Sciatic nerve (tissue), 2 donors: ENCODE data around the gene UBE2L5. TPM values are rescaled to one million over a fixed set of nuclear protein-coding genes. Genes with fewer than 3 reads are reported as not detected.

Experiments used
- ATAC-seq: fragments of 200-7000 bp; cut with Tn5 transposase; one replicate; pipeline ENCODE4 v1.9.1; 2020; ENCODE audit warnings: mild to moderate bottlenecking, moderate library complexity
- DNase-seq: peaks from one replicate; pipeline ENCODE4 v3.0.0-alpha.2; 2020; ENCODE audit warnings: low spot score
- intact Hi-C: fragments of 100-400 bp; cut with DNase I; formaldehyde crosslinking; loops from one replicate; pipeline ENCODE4 v1.14.2; 2022
- total RNA-seq: library from RNA; stranded (reverse); fragmentation: NEBNext Ultra II Directional; extraction: Animal tissue kit (Norgen Biotek cat#: 25700); gene quantifications from one replicate; pipeline ENCODE4 v1.2.1, GENCODE V29; 2021
- donor health status: DM: no; HTN: no; CAD: no.
- donor health status: DM: no; HTN: no; CAD: no.

The UBE2L5 gene
- total RNA-seq, 1 donor from 2014 or later, result 0.22 TPM

DNA sequence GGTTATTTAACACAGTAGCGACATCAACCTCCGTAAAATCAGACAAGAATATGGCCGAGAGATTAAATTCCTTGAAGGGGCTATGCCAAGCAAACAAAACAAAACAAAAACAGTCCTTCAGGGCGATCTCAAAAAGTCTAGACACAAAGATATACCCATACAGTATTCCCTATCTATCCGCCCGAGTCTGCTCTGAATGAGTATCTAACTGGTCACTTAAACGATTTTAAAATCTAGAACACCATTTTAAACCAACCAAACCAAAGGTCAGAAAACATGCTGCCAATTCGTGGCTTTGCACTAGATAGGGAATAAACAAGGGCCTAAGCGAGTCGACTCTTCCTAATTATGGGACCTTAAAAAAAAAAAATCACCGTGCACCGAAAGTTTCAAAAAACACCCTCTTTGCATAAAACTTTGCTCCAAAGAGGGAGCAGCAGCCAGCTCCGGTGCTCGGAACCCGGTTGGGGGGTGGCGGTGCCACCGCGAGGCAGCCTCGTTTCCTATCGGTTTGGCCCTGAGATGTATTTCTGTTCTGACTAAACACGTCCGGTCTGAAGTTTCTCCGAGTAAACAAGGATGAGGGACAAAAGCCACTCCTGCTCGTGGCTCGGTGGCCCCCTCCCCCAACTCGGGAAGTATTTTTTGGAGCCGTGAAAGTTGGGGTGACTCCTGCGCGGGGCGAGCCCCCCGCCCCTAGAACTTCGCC lies 41.6 kb downstream of the UBE2L5 start:
- ATAC-seq, result peak; percentile 3
- DNase-seq, result peak; percentile 76
- intact Hi-C loops, result loop anchor here (10.0 kb wide), 1 partner anchor 151 kb away; the partner anchor contains the start of gene USPL1

DNA sequence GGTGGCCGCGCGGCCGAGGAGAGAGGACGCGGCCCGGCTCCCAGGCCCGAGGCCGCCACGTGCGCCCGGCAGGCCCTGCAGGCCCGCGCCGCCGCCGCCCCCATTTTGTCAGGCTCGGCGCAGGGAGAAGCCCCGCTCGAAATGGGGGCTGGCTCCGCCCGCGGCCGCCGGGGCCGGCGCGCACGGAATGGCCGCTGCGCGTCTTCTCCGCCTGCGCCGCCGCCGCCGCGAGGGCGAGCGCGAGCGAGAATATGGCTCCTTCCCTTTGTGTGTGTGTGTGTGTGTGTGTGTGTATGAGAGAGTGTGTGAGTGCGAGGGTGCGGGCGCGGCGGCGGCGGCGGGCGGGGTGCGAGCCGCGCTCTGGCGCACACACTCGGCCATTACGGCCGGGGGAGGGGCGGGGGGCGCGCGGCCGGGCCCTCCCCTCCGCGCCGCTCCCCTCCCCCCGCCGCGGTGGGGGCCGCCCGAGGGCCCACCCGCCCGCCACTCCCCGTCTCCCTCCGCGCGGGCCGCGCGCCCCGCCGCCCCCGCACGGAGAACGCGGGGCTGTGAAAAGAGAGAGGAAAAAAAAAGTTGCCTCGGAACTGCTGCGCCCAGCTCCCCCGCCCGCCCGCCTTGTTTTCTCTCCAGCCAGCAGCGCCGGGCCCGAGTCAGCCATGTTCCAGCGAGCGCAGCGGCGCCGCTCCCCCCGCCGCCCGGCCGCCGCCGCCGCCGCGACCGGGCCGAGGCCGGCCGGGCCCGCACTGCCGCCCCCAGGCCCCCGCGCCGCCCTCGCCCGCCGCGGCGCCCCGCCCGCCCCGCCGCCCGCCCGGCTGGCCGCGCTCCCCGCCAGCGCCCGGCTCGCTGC lies 42.4 kb downstream of the UBE2L5 start:
- ATAC-seq, result peak; percentile 77
- intact Hi-C loops, result loop anchor here (10.0 kb wide), 1 partner anchor 150 kb away; the partner anchor contains the start of gene USPL1
- peak; percentile 88 for DNase-seq

- intact Hi-C loops, result loop anchor here (10.0 kb wide), 1 partner anchor 150 kb away; the partner anchor contains the start of gene USPL1
- ATAC-seq, result no peak
- no peak for DNase-seq
Observed at GRCh38 chr13:30465343-30465592, 43.0 kb downstream of the UBE2L5 start.

DNA sequence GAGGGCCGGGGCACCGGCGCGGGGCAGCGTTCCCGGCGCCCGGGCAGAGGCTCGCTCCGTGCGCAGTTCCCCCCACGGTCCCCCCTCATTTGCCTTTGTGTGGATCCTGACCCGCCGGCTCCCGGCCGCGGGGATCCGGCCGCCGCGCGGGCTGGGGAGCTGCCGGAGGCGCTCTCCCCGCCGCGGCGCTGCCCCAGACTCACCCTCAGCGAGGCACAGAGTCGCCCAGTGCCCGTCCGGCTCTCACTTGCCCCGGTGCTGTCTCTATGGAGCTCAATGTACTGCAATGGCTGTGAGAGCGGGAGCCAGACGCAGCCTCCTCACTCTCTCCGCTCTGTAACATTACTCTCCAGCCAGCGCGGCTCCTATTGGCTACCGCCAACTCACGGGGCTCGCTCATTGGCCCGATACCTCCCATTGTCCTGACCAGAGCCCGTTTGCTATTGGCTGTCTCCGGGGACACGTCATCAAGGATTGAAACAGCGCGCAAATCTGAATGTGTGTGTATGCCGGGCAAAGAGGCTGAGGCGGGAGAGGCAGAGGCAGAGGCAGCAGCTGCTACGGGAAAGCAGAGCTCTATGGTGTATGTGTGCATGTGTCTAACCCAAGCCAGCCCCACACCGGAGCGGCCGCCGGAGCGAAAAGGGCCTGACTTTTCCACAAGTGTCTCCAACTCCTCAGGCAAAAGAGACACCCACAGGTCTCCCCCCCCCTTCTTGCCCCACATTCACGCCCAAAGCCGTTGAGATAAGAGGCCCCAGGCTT lies 43.5 kb downstream of the UBE2L5 start, which contains the start of gene HMGB1:
TSS of gene HMGB1 (minus strand) at position 344 of the 765 bp plus-strand sequence. CDS start 2,256 bp downstream, outside the sequence.
- ATAC-seq (peak; percentile 98), DNase-seq (peak; percentile 98)
- intact Hi-C loops, result loop anchor here (10.0 kb wide), 1 partner anchor 149 kb away; the partner anchor contains the start of gene USPL1

DNA sequence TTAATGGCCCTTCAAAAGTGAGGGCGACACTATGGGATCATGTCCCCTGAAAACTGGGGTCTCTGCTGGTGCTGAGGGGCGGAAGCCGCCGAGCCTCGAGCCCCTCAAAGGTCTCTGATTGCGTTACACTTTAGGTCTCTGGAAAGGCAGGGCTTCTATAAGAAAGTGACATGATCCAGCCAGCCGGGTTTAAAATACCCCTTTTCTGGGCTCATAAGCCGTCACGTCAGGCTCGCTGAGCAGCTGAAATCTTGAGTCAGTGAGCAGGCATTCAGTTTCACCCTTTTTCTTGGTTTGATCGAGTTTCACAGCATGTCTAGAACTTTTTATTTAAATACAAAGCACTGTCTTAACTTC lies 44.0 kb downstream of the UBE2L5 start:
- intact Hi-C loops, result loop anchor here (10.0 kb wide), 1 partner anchor 148 kb away; the partner anchor contains the start of gene USPL1
- no peak for DNase-seq
- no peak for ATAC-seq

DNA sequence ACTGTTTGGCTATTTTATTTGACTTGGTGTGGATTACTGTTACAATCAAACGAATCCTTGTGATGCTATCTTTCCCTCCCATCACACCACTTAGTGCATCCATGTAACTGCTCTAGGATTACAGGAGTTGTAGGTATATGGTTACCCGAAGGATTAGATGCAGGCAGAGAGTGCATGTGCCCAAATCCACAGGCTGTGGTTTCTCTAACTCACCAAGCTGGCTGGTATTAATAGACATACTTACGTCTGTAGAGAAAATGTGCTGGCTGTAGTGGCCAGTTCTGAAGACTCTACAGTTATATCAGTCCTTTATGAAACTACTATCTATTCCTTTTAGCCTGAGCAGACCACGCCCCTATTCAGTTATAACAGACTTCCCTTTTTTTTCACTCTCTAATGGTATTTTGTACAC lies 44.6 kb downstream of the UBE2L5 start:
- intact Hi-C loops, result loop anchor here (10.0 kb wide), 1 partner anchor 148 kb away; the partner anchor contains the start of gene USPL1
- ATAC-seq (no peak), DNase-seq (no peak)

DNA sequence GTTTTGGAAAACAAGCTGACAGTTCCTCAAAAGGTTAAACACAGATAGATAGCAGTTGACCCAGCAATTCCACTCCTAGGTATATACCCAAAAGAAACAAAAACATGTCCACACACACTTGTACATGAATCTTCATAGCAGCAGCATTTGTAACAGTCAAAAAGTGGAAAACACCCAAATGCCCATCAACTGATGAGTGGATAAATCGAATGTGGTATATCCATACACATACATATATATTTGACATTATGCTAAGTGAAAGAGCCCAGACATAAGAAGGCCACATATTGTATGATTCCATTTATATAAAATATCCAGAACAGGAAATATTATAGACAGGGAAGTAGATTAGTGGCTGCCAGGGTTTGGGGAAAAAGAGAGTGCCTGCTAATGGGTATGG lies 51.4 kb downstream of the UBE2L5 start:
- DNase-seq (no peak), ATAC-seq (no peak)
- intact Hi-C loops, result no loop called here

- DNase-seq (no peak), ATAC-seq (no peak)
- intact Hi-C loops, result no loop called here
Observed at GRCh38 chr13:30477346-30478195, 55.3 kb downstream of the UBE2L5 start.

Other genes with a start within 250 kb of the UBE2L5 start
- 53.3 TPM for gene KATNAL1, start 114.9 kb upstream of the UBE2L5 start, total RNA-seq
- 304 TPM for gene HMGB1, start 43.4 kb downstream of the UBE2L5 start, total RNA-seq
- 24.3 TPM for gene USPL1, start 195.4 kb downstream of the UBE2L5 start, total RNA-seq